ENCODE data around the gene SLC51A.

Gene SLC51A

GRCh38 chr3:196214783-196215441 lies 1.4 kb upstream of the SLC51A start:
- Histone ChIP-seq H3K79me2 (no peaks in the 10 kb centered on the region), H3K4me2 (ENCODE audit: low read length) (no peak overlapping the region), H3K27ac (no peak overlapping the region), H3K9ac (no peak overlapping the region), H3K4me1 (peaks cover 11% of the 10 kb centered on the region), H3K9me3 (ENCODE audit: control insufficient read depth, low read length) (no peaks in the 10 kb centered on the region), H3K36me3 (ENCODE audit: control insufficient read depth, insufficient read depth, low read length) (no peaks in the 10 kb centered on the region), H3K4me3 (ENCODE audit: low read depth, low read length) (no peak overlapping the region), H2AFZ (no peak overlapping the region), H3K27me3 (ENCODE audit: control insufficient read depth, insufficient read depth, low read length) (no peaks in the 10 kb centered on the region)
- TF ChIP-seq, protein P1, sequence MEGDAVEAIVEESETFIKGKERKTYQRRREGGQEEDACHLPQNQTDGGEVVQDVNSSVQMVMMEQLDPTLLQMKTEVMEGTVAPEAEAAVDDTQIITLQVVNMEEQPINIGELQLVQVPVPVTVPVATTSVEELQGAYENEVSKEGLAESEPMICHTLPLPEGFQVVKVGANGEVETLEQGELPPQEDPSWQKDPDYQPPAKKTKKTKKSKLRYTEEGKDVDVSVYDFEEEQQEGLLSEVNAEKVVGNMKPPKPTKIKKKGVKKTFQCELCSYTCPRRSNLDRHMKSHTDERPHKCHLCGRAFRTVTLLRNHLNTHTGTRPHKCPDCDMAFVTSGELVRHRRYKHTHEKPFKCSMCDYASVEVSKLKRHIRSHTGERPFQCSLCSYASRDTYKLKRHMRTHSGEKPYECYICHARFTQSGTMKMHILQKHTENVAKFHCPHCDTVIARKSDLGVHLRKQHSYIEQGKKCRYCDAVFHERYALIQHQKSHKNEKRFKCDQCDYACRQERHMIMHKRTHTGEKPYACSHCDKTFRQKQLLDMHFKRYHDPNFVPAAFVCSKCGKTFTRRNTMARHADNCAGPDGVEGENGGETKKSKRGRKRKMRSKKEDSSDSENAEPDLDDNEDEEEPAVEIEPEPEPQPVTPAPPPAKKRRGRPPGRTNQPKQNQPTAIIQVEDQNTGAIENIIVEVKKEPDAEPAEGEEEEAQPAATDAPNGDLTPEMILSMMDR (IDR thresholded peaks at IDR 0.05), result no peak

- Histone ChIP-seq H3K79me2 (no peaks in the 10 kb centered on the region), H3K27ac (peak overlapping the region; percentile 47)
- TF ChIP-seq, protein P1 (IDR thresholded peaks at IDR 0.05), result no peak
Observed at GRCh38 chr3:196215493-196216020, 777 bp upstream of the SLC51A start.

DNA sequence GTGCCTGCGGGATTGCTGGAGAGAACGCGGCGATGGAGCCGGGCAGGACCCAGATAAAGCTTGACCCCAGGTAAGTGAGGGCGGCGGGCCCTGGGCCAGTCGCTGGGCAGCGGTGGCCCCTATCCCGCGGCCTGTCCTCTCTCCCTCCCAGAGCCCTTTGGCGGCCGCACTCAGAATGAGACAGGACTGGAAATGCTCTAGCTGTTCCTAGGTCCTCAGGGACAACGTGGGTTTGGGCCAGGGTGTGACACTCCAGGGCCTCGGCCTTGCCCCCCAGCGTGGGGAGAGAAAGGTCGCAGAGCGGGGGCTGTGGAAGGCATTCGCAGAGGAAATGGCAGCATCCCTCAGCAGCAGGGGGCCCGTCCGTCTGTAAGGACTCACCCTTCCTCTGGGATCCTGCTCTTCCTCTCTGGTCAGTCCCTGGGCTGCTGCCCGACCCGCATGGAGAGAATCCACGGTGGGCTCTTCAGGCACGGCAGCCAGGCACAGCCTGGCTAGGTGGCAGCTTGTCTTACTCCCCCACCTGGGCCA lies 412 bp downstream of the SLC51A start:
- TF ChIP-seq, protein P1 (IDR thresholded peaks at IDR 0.05), result no peak
- H3K36me3 ChIP-seq (ENCODE audit: control insufficient read depth, insufficient read depth, low read length), result no peaks in the 10 kb centered on the region
- H3K79me2 ChIP-seq, result no peaks in the 10 kb centered on the region
- peaks cover 11% of the 10 kb centered on the region for H3K4me1 ChIP-seq
- H3K9ac ChIP-seq, result no peak overlapping the region
- H3K4me3 ChIP-seq (ENCODE audit: low read depth, low read length), result peak overlapping the region; percentile 27
- H3K4me2 ChIP-seq (ENCODE audit: low read length), result peak overlapping the region; percentile 66
- no peaks in the 10 kb centered on the region for H3K27me3 ChIP-seq (ENCODE audit: control insufficient read depth, insufficient read depth, low read length)
- H3K27ac ChIP-seq, result peak overlapping the region; percentile 24
- peak overlapping the region; percentile 87 for H2AFZ ChIP-seq
- no peaks in the 10 kb centered on the region for H3K9me3 ChIP-seq (ENCODE audit: control insufficient read depth, low read length)

More at GRCh38 chr3:196215493-196216020, 777 bp upstream of the SLC51A start:
- Histone ChIP-seq H3K36me3 (ENCODE audit: control insufficient read depth, insufficient read depth, low read length) (no peaks in the 10 kb centered on the region), H2AFZ (peak overlapping the region; percentile 87), H3K9me3 (ENCODE audit: control insufficient read depth, low read length) (no peaks in the 10 kb centered on the region), H3K4me2 (ENCODE audit: low read length) (no peak overlapping the region), H3K4me1 (peaks cover 11% of the 10 kb centered on the region), H3K9ac (no peak overlapping the region), H3K27me3 (ENCODE audit: control insufficient read depth, insufficient read depth, low read length) (no peaks in the 10 kb centered on the region), H3K4me3 (ENCODE audit: low read depth, low read length) (no peak overlapping the region)

GRCh38 chr3:196217307-196218154 lies 1.2 kb downstream of the SLC51A start:
- Histone ChIP-seq H3K4me1 (peaks cover 11% of the 10 kb centered on the region), H3K36me3 (ENCODE audit: control insufficient read depth, insufficient read depth, low read length) (no peaks in the 10 kb centered on the region), H3K4me2 (ENCODE audit: low read length) (no peak overlapping the region), H3K27ac (no peak overlapping the region), H2AFZ (no peak overlapping the region), H3K9me3 (ENCODE audit: control insufficient read depth, low read length) (no peaks in the 10 kb centered on the region), H3K4me3 (ENCODE audit: low read depth, low read length) (peak overlapping the region; percentile 27), H3K79me2 (no peaks in the 10 kb centered on the region), H3K9ac (no peak overlapping the region), H3K27me3 (ENCODE audit: control insufficient read depth, insufficient read depth, low read length) (no peaks in the 10 kb centered on the region)
- TF ChIP-seq, protein P1 (IDR thresholded peaks at IDR 0.05), result no peak

All from parathyroid adenoma (tissue), 2 donors.